ENCODE results near the gene CCDC117.

Gene CCDC117

DNA sequence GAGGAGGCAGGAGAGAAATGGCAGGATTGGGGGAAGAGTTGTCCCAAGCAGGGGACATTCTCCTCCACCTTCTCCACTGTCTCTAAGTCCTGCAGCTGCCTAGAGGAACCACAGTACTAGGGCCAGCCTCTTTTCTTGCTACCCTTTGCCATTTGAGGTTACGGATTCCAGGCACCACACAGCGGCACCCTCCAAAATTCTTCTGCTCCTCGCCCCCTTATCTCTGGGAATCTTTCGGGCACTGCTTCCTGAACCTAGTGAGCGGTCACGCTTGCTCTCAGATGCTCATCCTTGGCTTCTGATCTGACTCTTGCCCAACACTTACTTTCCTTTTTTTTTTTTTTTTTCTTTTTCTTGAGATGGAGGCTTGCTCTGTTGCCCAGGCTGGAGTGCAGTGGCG lies 54.4 kb downstream of the CCDC117 start:
- no peak for DNase-seq (ENCODE audit: extremely low spot score)
- ChIA-PET POLR2A (no interaction called here), CTCF (interaction anchor here (1.7 kb wide), 1 partner anchor 227 kb away, joined by 5 read pairs; no protein-coding TSS in a partner anchor)
- TF ChIP-seq ARNT (IDR thresholded peaks at IDR 0.05) (no peak), NFRKB (IDR thresholded peaks at IDR 0.05) (no peak), FOXA1 (IDR thresholded peaks at IDR 0.05) (no peak)

DNA sequence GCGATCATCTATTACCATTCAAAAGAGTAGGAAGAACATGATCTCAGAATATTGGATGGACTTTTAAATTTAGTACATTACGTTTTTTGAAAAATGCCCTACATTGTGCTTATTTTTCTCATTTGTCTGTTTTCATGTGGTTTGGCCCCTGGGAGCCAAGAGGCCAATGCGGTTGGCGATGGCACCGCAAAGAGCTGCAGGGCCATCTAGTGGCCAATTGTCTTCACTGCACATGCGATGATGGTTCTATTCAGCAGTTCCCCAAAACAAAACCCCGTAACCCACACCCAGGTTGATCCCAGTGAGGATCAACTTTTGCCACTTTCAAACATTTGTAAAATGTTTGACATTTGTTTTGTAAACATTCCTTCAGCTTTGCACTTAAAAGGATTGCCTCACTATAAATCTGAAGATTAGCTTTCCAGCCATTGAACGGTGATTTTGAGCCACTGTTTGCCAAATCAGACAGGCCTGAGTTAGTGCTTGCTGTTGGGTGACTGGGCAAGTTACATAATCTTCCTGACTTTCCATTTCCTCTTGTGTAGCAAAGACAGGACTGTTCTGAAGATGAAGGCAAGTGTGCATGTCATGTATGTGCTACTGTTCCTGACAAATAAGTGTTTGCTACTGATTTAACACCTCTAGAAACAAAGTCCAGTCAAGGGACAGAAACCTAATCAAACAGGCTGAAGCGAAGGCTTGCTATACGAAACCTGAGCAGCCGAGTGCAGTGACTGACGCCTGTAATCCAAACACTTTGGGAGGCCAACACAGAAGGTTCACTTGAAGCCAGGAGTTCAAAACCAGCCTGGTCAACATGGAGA lies 57.1 kb downstream of the CCDC117 start:
- CTCF ChIA-PET: interaction anchor here (0.6 to 2.2 kb wide), 8 partner anchors 11 to 229 kb away, joined by 3 to 14 read pairs (median 4); no protein-coding TSS in a partner anchor
- DNase-seq (ENCODE audit: extremely low spot score): peak; percentile 88
- no peak for TF ChIP-seq FOXA1 (IDR thresholded peaks at IDR 0.05)
- TF ChIP-seq FOXK2 (IDR thresholded peaks at IDR 0.05): no peak
- no peak for TF ChIP-seq L3MBTL2 (conservative IDR thresholded peaks at IDR 0.05)
- TF ChIP-seq SP1 (IDR thresholded peaks at IDR 0.05): no peak
- TF ChIP-seq FOXM1 (IDR thresholded peaks at IDR 0.05; ENCODE audit: borderline replicate concordance): no peak
- TF ChIP-seq TARDBP (IDR thresholded peaks at IDR 0.05): no peak
- TF ChIP-seq NFRKB (IDR thresholded peaks at IDR 0.05): no peak
- POLR2A ChIA-PET: interaction anchor here (1.2 to 1.8 kb wide), 2 partner anchors 29 kb away, joined by 5 to 8 read pairs; partner anchors contain the start of gene XBP1

DNA sequence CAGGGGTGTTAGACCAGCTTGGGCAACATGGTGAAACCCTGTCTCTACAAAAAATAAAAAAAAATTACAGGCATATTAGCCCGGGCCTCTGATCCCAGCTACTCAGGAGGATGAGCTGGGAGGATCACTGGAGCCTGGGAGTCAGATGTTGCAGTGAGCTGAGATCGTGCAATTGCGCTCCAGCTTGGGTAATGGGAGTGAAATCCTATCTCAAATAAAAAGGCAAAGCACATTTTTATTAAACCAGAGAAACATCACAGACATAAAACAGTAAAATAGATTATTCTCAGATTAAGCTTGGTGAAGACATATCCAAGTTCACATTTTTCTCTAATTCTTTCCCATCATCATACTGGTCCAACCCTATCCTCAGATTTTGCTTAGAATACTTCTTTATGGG lies 57.9 kb downstream of the CCDC117 start:
- no peak for TF ChIP-seq TARDBP (IDR thresholded peaks at IDR 0.05)
- TF ChIP-seq ZNF384 (IDR thresholded peaks at IDR 0.05): no peak
- no peak for TF ChIP-seq ARNT (IDR thresholded peaks at IDR 0.05)
- POLR2A ChIA-PET: interaction anchor here (0.7 to 1.2 kb wide), 2 partner anchors 30 to 227 kb away, joined by 3 to 5 read pairs; partner anchors contain the start of gene XBP1
- no peak for DNase-seq (ENCODE audit: extremely low spot score)
- CTCF ChIA-PET: interaction anchor here (1.3 to 2.2 kb wide), 4 partner anchors 19 to 230 kb away, joined by 4 to 14 read pairs (median 4); no protein-coding TSS in a partner anchor

DNA sequence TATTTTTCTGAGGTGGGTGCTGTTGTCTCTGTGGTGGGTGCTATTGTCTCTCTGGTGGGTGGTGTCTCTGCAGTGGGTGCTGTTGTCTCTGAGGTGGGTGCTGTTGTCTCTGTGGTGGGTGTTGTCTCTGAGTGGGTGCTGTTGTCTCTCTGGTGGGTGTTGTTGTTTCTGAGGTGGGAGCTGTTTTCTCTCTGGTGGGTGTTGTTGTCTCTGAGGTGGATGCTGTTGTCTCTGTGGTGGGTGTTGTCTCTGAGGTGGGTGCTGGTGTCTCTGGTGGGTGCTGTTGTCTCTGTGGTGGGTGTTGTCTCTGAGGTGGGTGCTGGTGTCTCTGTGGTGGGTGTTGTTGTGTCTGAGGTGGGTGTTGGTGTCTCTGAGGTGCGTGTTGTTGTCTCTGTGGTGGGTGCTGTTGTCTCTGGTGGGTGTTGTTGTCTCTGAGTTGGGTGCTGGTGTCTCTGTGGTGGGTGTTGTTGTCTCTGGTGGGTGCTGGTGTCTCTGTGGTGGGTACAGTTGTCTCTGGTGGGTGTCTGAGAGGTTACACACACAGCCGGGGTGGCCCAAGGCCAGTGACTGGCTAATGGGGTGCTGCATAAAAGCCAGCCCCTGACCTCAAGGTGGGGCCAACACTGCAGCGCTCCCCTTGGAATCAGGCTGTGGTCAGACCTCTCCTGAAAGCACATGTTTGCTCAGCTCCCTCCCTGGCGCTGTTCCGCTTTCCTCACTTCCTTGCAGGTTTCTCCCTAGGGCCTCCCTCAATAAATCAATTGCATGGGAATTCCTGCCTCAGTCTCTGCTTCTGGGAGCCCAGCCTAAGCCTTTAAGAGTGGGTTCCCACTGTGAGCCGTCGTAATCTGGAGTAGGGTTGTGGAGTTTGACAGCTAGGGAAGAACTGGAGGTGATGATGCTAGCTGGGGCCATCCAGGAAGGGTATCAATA lies 58.9 kb downstream of the CCDC117 start:
- TF ChIP-seq ZNF384 (IDR thresholded peaks at IDR 0.05): no peak
- TF ChIP-seq, protein P1, sequence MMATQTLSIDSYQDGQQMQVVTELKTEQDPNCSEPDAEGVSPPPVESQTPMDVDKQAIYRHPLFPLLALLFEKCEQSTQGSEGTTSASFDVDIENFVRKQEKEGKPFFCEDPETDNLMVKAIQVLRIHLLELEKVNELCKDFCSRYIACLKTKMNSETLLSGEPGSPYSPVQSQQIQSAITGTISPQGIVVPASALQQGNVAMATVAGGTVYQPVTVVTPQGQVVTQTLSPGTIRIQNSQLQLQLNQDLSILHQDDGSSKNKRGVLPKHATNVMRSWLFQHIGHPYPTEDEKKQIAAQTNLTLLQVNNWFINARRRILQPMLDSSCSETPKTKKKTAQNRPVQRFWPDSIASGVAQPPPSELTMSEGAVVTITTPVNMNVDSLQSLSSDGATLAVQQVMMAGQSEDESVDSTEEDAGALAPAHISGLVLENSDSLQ (IDR thresholded peaks at IDR 0.05): peak; percentile 38; the same call in 1 of the 2 replicates
- no peak for DNase-seq (ENCODE audit: extremely low spot score)
- POLR2A ChIA-PET: interaction anchor here (1.2 kb wide), 1 partner anchor 31 kb away, joined by 5 read pairs; the partner anchor contains the start of gene XBP1
- CTCF ChIA-PET: interaction anchor here (0.6 to 2.1 kb wide), 3 partner anchors 24 to 209 kb away, joined by 3 to 5 read pairs (median 3); no protein-coding TSS in a partner anchor

DNA sequence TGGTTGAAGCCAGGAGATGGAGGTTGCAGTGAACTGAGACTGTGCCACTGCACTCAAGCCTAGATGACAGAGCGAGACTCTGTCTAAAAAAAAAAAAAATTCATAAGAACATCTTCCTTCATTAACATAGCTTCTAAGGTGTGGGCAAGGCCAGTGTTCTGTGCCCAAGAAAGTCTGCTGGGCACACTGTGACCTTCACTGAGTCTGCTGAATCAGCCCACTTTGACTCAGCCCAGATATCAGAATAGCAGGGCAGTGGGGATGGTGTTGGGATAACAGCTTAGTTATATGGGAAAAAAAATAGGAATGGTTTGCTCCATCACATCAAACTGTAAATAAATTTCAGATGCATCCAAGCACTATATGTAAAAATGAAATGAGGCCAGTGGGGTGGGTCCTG lies 60.2 kb downstream of the CCDC117 start:
- POLR2A ChIA-PET: no interaction called here
- CTCF ChIA-PET: interaction anchor here (0.6 kb wide), 1 partner anchor 11 kb away, joined by 3 read pairs; no protein-coding TSS in a partner anchor
- DNase-seq (ENCODE audit: extremely low spot score): no peak
- TF ChIP-seq LEF1 (IDR thresholded peaks at IDR 0.05; ENCODE audit: borderline replicate concordance): no peak
- TF ChIP-seq CTBP1 (IDR thresholded peaks at IDR 0.05; ENCODE audit: borderline replicate concordance): no peak
- TF ChIP-seq ZNF384 (IDR thresholded peaks at IDR 0.05): no peak
- TF ChIP-seq FOXA1 (IDR thresholded peaks at IDR 0.05): no peak
- TF ChIP-seq FOXM1 (IDR thresholded peaks at IDR 0.05; ENCODE audit: borderline replicate concordance): no peak
- TF ChIP-seq NFRKB (IDR thresholded peaks at IDR 0.05): no peak
- no peak for TF ChIP-seq L3MBTL2 (conservative IDR thresholded peaks at IDR 0.05)
- TF ChIP-seq HDGF (IDR thresholded peaks at IDR 0.05; ENCODE audit: borderline replicate concordance): no peak
- TF ChIP-seq, protein P1 (IDR thresholded peaks at IDR 0.05): no peak
- TF ChIP-seq SUZ12 (IDR thresholded peaks at IDR 0.05): no peak
- no peak for TF ChIP-seq BHLHE40 (IDR thresholded peaks at IDR 0.05; ENCODE audit: borderline replicate concordance)
- no peak for TF ChIP-seq TARDBP (IDR thresholded peaks at IDR 0.05)
- TF ChIP-seq ELF4 (IDR thresholded peaks at IDR 0.05): no peak
- TF ChIP-seq ARNT (IDR thresholded peaks at IDR 0.05): no peak
- no peak for TF ChIP-seq FOXK2 (IDR thresholded peaks at IDR 0.05)
- no peak for TF ChIP-seq SP1 (IDR thresholded peaks at IDR 0.05)

DNA sequence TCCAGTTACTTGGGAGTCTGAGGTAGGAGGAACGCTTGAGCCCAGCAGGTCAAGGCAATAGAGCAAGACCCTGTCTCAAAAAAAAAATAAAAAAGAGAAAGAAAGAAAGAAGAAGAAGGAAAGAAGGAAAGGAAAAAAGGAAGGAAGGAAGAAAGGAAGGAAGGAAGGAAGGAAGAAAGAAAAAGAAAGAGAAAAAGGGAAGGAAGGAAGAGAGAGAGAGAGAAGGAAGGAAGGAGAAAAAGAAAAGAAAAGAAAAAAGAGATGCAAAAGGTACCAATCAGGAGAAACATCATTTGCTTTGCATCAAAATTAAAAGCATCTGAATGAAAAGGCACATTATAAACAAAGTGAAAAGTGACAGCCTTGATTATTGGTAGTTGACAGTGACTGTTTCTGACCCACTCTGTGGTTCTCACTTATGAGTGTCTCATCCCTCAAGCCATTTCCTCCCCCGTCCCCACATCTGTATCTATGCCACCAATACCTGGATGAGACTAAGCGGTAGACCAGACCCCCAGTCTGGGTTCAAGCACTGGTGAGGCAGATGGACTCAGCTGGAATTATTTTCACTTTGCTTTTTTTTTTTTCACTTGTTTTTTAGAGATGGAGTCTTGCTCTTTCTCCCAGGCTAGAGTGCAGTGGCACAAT lies 60.9 kb downstream of the CCDC117 start:
- ChIA-PET CTCF (interaction anchor here (0.6 kb wide), 1 partner anchor 11 kb away, joined by 3 read pairs; no protein-coding TSS in a partner anchor), POLR2A (no interaction called here)
- no peak for TF ChIP-seq L3MBTL2 (conservative IDR thresholded peaks at IDR 0.05)
- TF ChIP-seq ELF4 (IDR thresholded peaks at IDR 0.05): no peak
- TF ChIP-seq FOXA1 (IDR thresholded peaks at IDR 0.05): no peak
- TF ChIP-seq SUZ12 (IDR thresholded peaks at IDR 0.05): no peak
- TF ChIP-seq SP1 (IDR thresholded peaks at IDR 0.05): no peak
- TF ChIP-seq ZNF384 (IDR thresholded peaks at IDR 0.05): no peak
- no peak for TF ChIP-seq TARDBP (IDR thresholded peaks at IDR 0.05)
- TF ChIP-seq ARNT (IDR thresholded peaks at IDR 0.05): no peak
- no peak for TF ChIP-seq HDGF (IDR thresholded peaks at IDR 0.05; ENCODE audit: borderline replicate concordance)
- no peak for DNase-seq (ENCODE audit: extremely low spot score)

All from HEK293T (cell line).